Neural cell (in vitro differentiated cells): ENCODE measurements around the gene MMP25. TPM values are rescaled to one million over a fixed set of nuclear protein-coding genes. Genes with fewer than 3 reads are reported as not detected.

Source experiments
- H2AFZ ChIP-seq: fragments of 200-600, 300-800 bp; sonication (generic), shearing (Covaris generic); 2 replicates; pipeline ENCODE4 v1.6.0; 2014; ENCODE audit warnings: low read depth, mild to moderate bottlenecking, antibody characterized with exemption, low read length, moderate library complexity
- H3F3A ChIP-seq: fragments of 200-600 bp; shearing (Covaris generic); 2 replicates; pipeline ENCODE4 v1.6.1; 2016; ENCODE audit warnings: mild to moderate bottlenecking, moderate library complexity, mixed read lengths, antibody characterized with exemption, low read length; ENCODE audit not compliant: insufficient read depth, poor library complexity, severe bottlenecking
- H3K27ac ChIP-seq: fragments of 200-600, 300-800 bp; sonication (generic), shearing (Covaris generic); 2 replicates; pipeline ENCODE4 v1.5.1; 2014; ENCODE audit warnings: mild to moderate bottlenecking, low read length, moderate library complexity
- H3K27me3 ChIP-seq: fragments of 300-800, 200-600 bp; sonication (generic), shearing (Covaris generic); 2 replicates; pipeline ENCODE4 v1.6.0; 2014; ENCODE audit warnings: mild to moderate bottlenecking, low read depth, low read length, moderate library complexity; ENCODE audit not compliant: insufficient read depth
- H3K36me3 ChIP-seq: fragments of 300-800, 200-600 bp; sonication (generic), shearing (Covaris generic); 2 replicates; pipeline ENCODE4 v1.5.1; 2014; ENCODE audit warnings: mild to moderate bottlenecking, antibody characterized with exemption, low read length, moderate library complexity; ENCODE audit not compliant: insufficient read depth
- H3K4me2 ChIP-seq: fragments of 300-800, 200-600 bp; sonication (generic), shearing (Covaris generic); 2 replicates; pipeline ENCODE4 v1.6.0; 2014; ENCODE audit warnings: mild to moderate bottlenecking, low read length
- H3K4me3 ChIP-seq: fragments of 300-800, 200-600 bp; sonication (generic), shearing (Covaris generic); 2 replicates; pipeline ENCODE4 v1.5.1; 2014; ENCODE audit warnings: mild to moderate bottlenecking, low read length, moderate library complexity
- H3K79me2 ChIP-seq: fragments of 200-600 bp; shearing (Covaris generic); replicated peaks from 2 replicates; pipeline ENCODE4 v1.6.0; 2014; ENCODE audit warnings: mild to moderate bottlenecking, low read length, moderate library complexity; ENCODE audit not compliant: insufficient read depth
- H3K9ac ChIP-seq: fragments of 300-800, 200-600 bp; sonication (generic), shearing (Covaris generic); 2 replicates; pipeline ENCODE4 v1.6.1; 2016; ENCODE audit warnings: mild to moderate bottlenecking, low read length, mixed read lengths
- H3K9me2 ChIP-seq: fragments of 200-600 bp; shearing (Covaris generic); 2 replicates; pipeline ENCODE4 v1.6.1; 2016; ENCODE audit warnings: mild to moderate bottlenecking, low read length, mixed read lengths; ENCODE audit not compliant: insufficient read depth
- H3K9me3 ChIP-seq: fragments of 200-600, 300-800 bp; sonication (generic), shearing (Covaris generic); 2 replicates; pipeline ENCODE4 v1.6.1; 2016; ENCODE audit warnings: mild to moderate bottlenecking, mixed run types, low read length, moderate library complexity, mixed read lengths
- H4K20me1 ChIP-seq: fragments of 200-600 bp; shearing (Covaris generic); 2 replicates; pipeline ENCODE4 v1.6.1; 2016; ENCODE audit warnings: mild to moderate bottlenecking, mixed run types; ENCODE audit not compliant: insufficient read depth
- CTCF ChIP-seq: fragments of 450-650 bp; IDR thresholded peaks from 2 replicates; pipeline ENCODE4 v1.5.1; 2014; ENCODE audit warnings: antibody characterized with exemption, mild to moderate bottlenecking, moderate library complexity; ENCODE audit not compliant: poor library complexity, severe bottlenecking
- EP300 ChIP-seq: fragments of 450-650 bp; conservative IDR thresholded peaks from 2 replicates; pipeline ENCODE4 v1.6.1; 2014; ENCODE audit warnings: antibody characterized with exemption, mild to moderate bottlenecking, moderate library complexity; ENCODE audit not compliant: poor library complexity, severe bottlenecking
- EZH2 ChIP-seq: fragments of 200-600, 300-800 bp; shearing (Covaris generic), sonication (generic); IDR thresholded peaks from 2 replicates; pipeline ENCODE4 v1.6.1; 2014; ENCODE audit warnings: antibody characterized with exemption, low read length, borderline replicate concordance, mild to moderate bottlenecking; ENCODE audit not compliant: insufficient read depth, poor library complexity, severe bottlenecking
- MXI1 ChIP-seq: fragments of 450-650 bp; conservative IDR thresholded peaks from 2 replicates; pipeline ENCODE4 v1.6.1; 2014; ENCODE audit warnings: antibody characterized with exemption, mild to moderate bottlenecking; ENCODE audit not compliant: poor library complexity, severe bottlenecking
- POLR2AphosphoS5 ChIP-seq: IDR thresholded peaks from 2 replicates; pipeline ENCODE4 v1.6.1; 2012
- RAD21 ChIP-seq: fragments of 450-650 bp; conservative IDR thresholded peaks from 2 replicates; pipeline ENCODE4 v1.6.1; 2014; ENCODE audit warnings: antibody characterized with exemption, mild to moderate bottlenecking, moderate library complexity
- SMC3 ChIP-seq: fragments of 450-650 bp; conservative IDR thresholded peaks from 2 replicates; pipeline ENCODE4 v1.6.1; 2014; ENCODE audit warnings: antibody characterized with exemption, mild to moderate bottlenecking, moderate library complexity; ENCODE audit not compliant: poor library complexity
- TAF1 ChIP-seq: IDR thresholded peaks from 2 replicates; pipeline ENCODE4 v1.6.1; 2012; ENCODE audit warnings: low read depth
- polyA plus RNA-seq: library from polyadenylated mRNA; depleted of rRNA; stranded (reverse); fragments of >200 nt; gene quantifications from 2 replicates; pipeline ENCODE4 v1.2.3, GENCODE V29; 2014
- TF ChIP-seq, protein P1 (sequence below): IDR thresholded peaks from 2 replicates; pipeline ENCODE4 v1.6.1; 2012; ENCODE audit warnings: borderline replicate concordance

The MMP25 gene
- polyA plus RNA-seq, 1 donor from 2014 or later: not detected

DNA sequence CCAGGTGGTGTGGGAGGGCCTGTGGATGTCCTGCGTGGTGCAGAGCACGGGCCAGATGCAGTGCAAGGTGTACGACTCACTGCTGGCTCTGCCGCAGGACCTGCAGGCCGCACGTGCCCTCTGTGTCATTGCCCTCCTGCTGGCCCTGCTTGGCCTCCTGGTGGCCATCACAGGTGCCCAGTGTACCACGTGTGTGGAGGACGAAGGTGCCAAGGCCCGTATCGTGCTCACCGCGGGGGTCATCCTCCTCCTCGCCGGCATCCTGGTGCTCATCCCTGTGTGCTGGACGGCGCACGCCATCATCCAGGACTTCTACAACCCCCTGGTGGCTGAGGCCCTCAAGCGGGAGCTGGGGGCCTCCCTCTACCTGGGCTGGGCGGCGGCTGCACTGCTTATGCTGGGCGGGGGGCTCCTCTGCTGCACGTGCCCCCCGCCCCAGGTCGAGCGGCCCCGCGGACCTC is 32.8 kb upstream of the MMP25 start:
- Histone ChIP-seq H3K9ac (no peak overlapping the region), H3K4me3 (no peak overlapping the region), H4K20me1 (no peaks in the 10 kb centered on the region), H2AFZ (no peak overlapping the region), H3K36me3 (no peaks in the 10 kb centered on the region), H3K9me3 (no peaks in the 10 kb centered on the region), H3F3A (no peaks in the 10 kb centered on the region), H3K4me2 (no peak overlapping the region), H3K9me2 (no peaks in the 10 kb centered on the region), H3K27me3 (peaks cover 52% of the 10 kb centered on the region), H3K79me2 (no peaks in the 10 kb centered on the region), H3K27ac (no peak overlapping the region)
- no peak for TF ChIP-seq POLR2AphosphoS5
- TF ChIP-seq, protein P1, sequence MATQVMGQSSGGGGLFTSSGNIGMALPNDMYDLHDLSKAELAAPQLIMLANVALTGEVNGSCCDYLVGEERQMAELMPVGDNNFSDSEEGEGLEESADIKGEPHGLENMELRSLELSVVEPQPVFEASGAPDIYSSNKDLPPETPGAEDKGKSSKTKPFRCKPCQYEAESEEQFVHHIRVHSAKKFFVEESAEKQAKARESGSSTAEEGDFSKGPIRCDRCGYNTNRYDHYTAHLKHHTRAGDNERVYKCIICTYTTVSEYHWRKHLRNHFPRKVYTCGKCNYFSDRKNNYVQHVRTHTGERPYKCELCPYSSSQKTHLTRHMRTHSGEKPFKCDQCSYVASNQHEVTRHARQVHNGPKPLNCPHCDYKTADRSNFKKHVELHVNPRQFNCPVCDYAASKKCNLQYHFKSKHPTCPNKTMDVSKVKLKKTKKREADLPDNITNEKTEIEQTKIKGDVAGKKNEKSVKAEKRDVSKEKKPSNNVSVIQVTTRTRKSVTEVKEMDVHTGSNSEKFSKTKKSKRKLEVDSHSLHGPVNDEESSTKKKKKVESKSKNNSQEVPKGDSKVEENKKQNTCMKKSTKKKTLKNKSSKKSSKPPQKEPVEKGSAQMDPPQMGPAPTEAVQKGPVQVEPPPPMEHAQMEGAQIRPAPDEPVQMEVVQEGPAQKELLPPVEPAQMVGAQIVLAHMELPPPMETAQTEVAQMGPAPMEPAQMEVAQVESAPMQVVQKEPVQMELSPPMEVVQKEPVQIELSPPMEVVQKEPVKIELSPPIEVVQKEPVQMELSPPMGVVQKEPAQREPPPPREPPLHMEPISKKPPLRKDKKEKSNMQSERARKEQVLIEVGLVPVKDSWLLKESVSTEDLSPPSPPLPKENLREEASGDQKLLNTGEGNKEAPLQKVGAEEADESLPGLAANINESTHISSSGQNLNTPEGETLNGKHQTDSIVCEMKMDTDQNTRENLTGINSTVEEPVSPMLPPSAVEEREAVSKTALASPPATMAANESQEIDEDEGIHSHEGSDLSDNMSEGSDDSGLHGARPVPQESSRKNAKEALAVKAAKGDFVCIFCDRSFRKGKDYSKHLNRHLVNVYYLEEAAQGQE: no peak
- no peak for TF ChIP-seq EP300

GRCh38 chr16:3013998-3014690 is 32.2 kb upstream of the MMP25 start:
- Histone ChIP-seq H3K9me2 (no peaks in the 10 kb centered on the region), H3K36me3 (no peaks in the 10 kb centered on the region), H3K4me2 (no peak overlapping the region), H3K9ac (no peak overlapping the region), H3K79me2 (no peaks in the 10 kb centered on the region), H3F3A (no peaks in the 10 kb centered on the region), H2AFZ (no peak overlapping the region), H3K4me3 (no peak overlapping the region), H3K9me3 (no peaks in the 10 kb centered on the region), H3K27ac (no peak overlapping the region), H3K27me3 (peaks cover 48% of the 10 kb centered on the region), H4K20me1 (no peaks in the 10 kb centered on the region)
- TF ChIP-seq SMC3 (no peak), CTCF (no peak), EP300 (no peak), MXI1 (no peak), EZH2 (no peak), TAF1 (no peak), RAD21 (no peak), POLR2AphosphoS5 (no peak)
- TF ChIP-seq, protein P1: no peak
